Type B pancreatic cell (in vitro differentiated cells): ENCODE measurements around the gene ROR2. TPM values are rescaled to one million over a fixed set of nuclear protein-coding genes. Genes with fewer than 3 reads are reported as not detected.

ENCODE experiments used
- DNase-seq: peaks from one replicate; pipeline ENCODE4 v3.0.0; 2021; ENCODE audit warnings: mixed read lengths; ENCODE audit not compliant: unreplicated experiment; ENCODE audit errors: extremely low spot score
- H3K27ac Mint-ChIP-seq: 2 replicates; pipeline ENCODE4 v1.8.0; 2021; ENCODE audit warnings: mild to moderate bottlenecking, mixed read lengths
- H3K27me3 Mint-ChIP-seq: 2 replicates; pipeline ENCODE4 v1.8.0; 2021; ENCODE audit warnings: mixed read lengths
- H3K36me3 Mint-ChIP-seq: 2 replicates; pipeline ENCODE4 v1.8.0; 2021; ENCODE audit warnings: mixed read lengths
- H3K4me1 Mint-ChIP-seq: one replicate; pipeline ENCODE4 v1.8.0; 2021; ENCODE audit warnings: mixed read lengths; ENCODE audit not compliant: unreplicated experiment
- H3K4me3 Mint-ChIP-seq: 2 replicates; pipeline ENCODE4 v1.8.0; 2021; ENCODE audit warnings: mild to moderate bottlenecking, mixed read lengths
- H3K9me3 Mint-ChIP-seq: 2 replicates; pipeline ENCODE4 v1.8.0; 2021; ENCODE audit warnings: mixed read lengths
- microRNA-seq: library from miRNA; unstranded; fragments of <30 nt; microRNA quantifications from one replicate; pipeline ENCODE4, GENCODE V29; 2020
- total RNA-seq: library from RNA; stranded (reverse); gene quantifications from 2 replicates; pipeline ENCODE4 v1.2.1, GENCODE V29; 2021; ENCODE audit warnings: low replicate concordance
- TF ChIP-seq, protein P1 (sequence below): fragments of 200-600 bp; sonication (generic); conservative IDR thresholded peaks from 2 replicates; pipeline ENCODE4 v1.5.0; 2021; ENCODE audit warnings: antibody characterized with exemption, mild to moderate bottlenecking

ROR2 gene
- total RNA-seq, 1 donor from 2014 or later, result 48.9 TPM

DNA sequence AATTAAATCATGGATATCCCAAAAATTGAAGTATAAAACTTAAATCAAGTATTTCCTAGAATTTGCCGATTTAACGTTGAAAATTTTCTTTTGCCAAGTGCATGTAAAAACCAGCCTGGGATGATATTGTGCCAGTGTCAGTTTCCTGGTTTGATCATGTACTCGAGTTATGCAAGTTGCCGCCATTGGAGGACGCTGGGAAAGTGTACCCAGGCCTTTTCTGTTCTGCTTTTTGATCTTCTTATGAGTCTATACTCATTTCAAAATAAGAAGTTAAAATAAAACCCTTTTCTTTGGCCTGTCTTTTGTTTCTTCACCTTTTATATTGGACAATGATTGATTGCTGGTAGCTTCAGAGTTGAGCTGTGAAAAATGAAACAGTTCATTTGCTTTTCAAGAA is 433.3 kb downstream of the ROR2 start:
- no peak overlapping the region for H3K4me3 Mint-ChIP-seq
- DNase-seq, result no peak

DNA sequence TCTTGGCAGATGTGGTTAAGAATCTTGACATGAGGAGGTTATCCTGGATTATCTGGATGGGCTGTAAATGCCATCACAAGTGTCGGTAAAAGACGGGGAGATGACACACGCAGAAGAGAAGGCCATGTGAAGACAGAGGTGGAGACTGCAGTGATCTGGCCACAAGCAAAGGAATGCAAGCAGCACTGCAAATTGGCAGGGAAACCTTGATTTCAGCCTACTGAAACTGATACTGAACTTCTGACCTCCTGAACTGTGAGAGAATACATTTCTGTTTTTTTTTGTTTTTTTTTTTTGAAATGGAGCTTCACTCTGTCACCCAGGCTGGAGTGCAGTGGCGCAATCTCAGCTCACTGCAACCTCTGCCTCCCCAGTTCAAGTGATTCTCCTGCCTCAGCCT is 433.9 kb downstream of the ROR2 start:
- Mint-ChIP-seq H3K4me1 (peaks cover 30% of the 10 kb centered on the region), H3K4me3 (no peak overlapping the region), H3K27me3 (peaks cover 4% of the 10 kb centered on the region), H3K9me3 (peaks cover 14% of the 10 kb centered on the region), H3K27ac (no peak overlapping the region), H3K36me3 (no peaks in the 10 kb centered on the region)
- no peak for DNase-seq
- TF ChIP-seq, protein P1, sequence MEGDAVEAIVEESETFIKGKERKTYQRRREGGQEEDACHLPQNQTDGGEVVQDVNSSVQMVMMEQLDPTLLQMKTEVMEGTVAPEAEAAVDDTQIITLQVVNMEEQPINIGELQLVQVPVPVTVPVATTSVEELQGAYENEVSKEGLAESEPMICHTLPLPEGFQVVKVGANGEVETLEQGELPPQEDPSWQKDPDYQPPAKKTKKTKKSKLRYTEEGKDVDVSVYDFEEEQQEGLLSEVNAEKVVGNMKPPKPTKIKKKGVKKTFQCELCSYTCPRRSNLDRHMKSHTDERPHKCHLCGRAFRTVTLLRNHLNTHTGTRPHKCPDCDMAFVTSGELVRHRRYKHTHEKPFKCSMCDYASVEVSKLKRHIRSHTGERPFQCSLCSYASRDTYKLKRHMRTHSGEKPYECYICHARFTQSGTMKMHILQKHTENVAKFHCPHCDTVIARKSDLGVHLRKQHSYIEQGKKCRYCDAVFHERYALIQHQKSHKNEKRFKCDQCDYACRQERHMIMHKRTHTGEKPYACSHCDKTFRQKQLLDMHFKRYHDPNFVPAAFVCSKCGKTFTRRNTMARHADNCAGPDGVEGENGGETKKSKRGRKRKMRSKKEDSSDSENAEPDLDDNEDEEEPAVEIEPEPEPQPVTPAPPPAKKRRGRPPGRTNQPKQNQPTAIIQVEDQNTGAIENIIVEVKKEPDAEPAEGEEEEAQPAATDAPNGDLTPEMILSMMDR, result no peak

More for the DNA sequence above, 433.3 kb downstream of the ROR2 start:
- Mint-ChIP-seq H3K36me3 (no peaks in the 10 kb centered on the region), H3K27ac (peak overlapping the region; percentile 57), H3K27me3 (peaks cover 4% of the 10 kb centered on the region), H3K4me1 (peaks cover 30% of the 10 kb centered on the region), H3K9me3 (peaks cover 14% of the 10 kb centered on the region)
- TF ChIP-seq, protein P1, result no peak

DNA sequence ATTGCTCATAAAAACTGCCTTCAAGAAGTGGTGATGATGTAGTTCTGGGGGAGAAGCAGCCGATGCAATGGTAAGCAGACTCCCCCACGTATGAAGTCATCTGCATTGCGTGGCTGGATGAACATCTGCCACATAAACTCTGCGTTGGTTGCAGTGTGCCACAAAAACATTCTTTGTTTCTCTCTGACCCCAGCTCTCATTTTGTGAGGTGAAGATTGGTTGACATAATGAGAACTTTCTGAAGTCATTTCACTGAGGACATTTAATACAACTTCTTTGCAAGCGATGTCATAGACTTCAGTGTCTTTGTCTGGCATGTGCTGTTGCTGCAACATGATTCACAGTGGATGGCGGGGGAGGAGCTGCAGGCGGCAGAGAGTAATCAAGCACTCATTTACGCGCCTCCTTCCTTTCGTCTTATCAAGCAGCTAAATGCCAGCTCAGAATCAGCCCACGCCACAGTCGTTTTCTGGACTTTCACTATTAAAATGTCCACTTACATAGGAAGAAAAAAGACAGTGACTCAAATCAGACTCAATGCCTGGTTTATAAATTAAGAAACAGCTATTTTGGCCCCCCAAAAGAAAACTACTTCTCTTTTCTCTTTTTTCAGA is 434.8 kb downstream of the ROR2 start:
- H3K4me3 Mint-ChIP-seq, result no peak overlapping the region
- TF ChIP-seq, protein P1, result no peak
- H3K27ac Mint-ChIP-seq, result peak overlapping the region; percentile 25
- no peaks in the 10 kb centered on the region for H3K36me3 Mint-ChIP-seq
- peaks cover 30% of the 10 kb centered on the region for H3K4me1 Mint-ChIP-seq
- DNase-seq, result no peak
- H3K9me3 Mint-ChIP-seq, result peaks cover 14% of the 10 kb centered on the region
- peaks cover 4% of the 10 kb centered on the region for H3K27me3 Mint-ChIP-seq

Small RNA genes within 50 kb of the gene (microRNA-seq; reads per million reads assigned to microRNA genes)
- gene MIR3910-1 (not detected), gene MIR3910-2 (not detected)

Other genes with a start within 250 kb of the ROR2 start
- 66.1 and 78.1 TPM in 2 replicates for gene SPTLC1, start 165.2 kb upstream of the ROR2 start, total RNA-seq